KMS-11 (cell line): ENCODE measurements around the gene IGF1.

Experiments used
- H2AFZ ChIP-seq: fragments of 200-600 bp; sonication (generic); 2 replicates; pipeline ENCODE4 v1.6.1; 2016; ENCODE audit warnings: antibody characterized with exemption, mixed run types, low read depth
- H3K27ac ChIP-seq: fragments of 200-600 bp; sonication (generic); 2 replicates; pipeline ENCODE4 v1.6.1; 2016; ENCODE audit warnings: mild to moderate bottlenecking, mixed run types
- H3K27me3 ChIP-seq: fragments of 200-600 bp; sonication (generic); 2 replicates; pipeline ENCODE4 v1.6.1; 2017; ENCODE audit warnings: mild to moderate bottlenecking, low read depth, mixed run types, moderate library complexity; ENCODE audit not compliant: insufficient read depth
- H3K36me3 ChIP-seq: fragments of 200-600 bp; sonication (generic); 2 replicates; pipeline ENCODE4 v1.6.1; 2017; ENCODE audit warnings: mild to moderate bottlenecking, mixed run types; ENCODE audit not compliant: insufficient read depth
- H3K4me1 ChIP-seq: fragments of 200-600 bp; sonication (generic); 2 replicates; pipeline ENCODE4 v1.6.1; 2016; ENCODE audit warnings: mild to moderate bottlenecking, low read depth, mixed run types; ENCODE audit not compliant: poor library complexity, severe bottlenecking
- H3K4me2 ChIP-seq: fragments of 200-600 bp; sonication (generic); 2 replicates; pipeline ENCODE4 v1.7.0; 2016; ENCODE audit warnings: mild to moderate bottlenecking, mixed run types
- H3K4me3 ChIP-seq: fragments of 200-600 bp; sonication (generic); IDR thresholded peaks from 2 replicates; pipeline ENCODE4 v1.6.1; 2017; ENCODE audit warnings: low read depth, low read length, mixed read lengths; ENCODE audit not compliant: insufficient read depth
- H3K79me2 ChIP-seq: fragments of 200-600 bp; sonication (generic); 2 replicates; pipeline ENCODE4 v1.6.1; 2016; ENCODE audit warnings: low read depth, mixed run types; ENCODE audit not compliant: insufficient read depth
- H3K9ac ChIP-seq: fragments of 200-600 bp; sonication (generic); 2 replicates; pipeline ENCODE4 v1.6.1; 2016; ENCODE audit warnings: mild to moderate bottlenecking, mixed run types
- H4K20me1 ChIP-seq: fragments of 200-600 bp; sonication (generic); 2 replicates; pipeline ENCODE4 v1.6.1; 2016; ENCODE audit warnings: mild to moderate bottlenecking, mixed run types; ENCODE audit not compliant: insufficient read depth
- TF ChIP-seq, protein P1 (sequence below): fragments of 200-600 bp; sonication (generic); conservative IDR thresholded peaks from 2 replicates; pipeline ENCODE4 v1.6.1; 2017; ENCODE audit warnings: low read depth, mild to moderate bottlenecking, antibody characterized with exemption, low read length, moderate library complexity, mixed read lengths

IGF1 gene

DNA sequence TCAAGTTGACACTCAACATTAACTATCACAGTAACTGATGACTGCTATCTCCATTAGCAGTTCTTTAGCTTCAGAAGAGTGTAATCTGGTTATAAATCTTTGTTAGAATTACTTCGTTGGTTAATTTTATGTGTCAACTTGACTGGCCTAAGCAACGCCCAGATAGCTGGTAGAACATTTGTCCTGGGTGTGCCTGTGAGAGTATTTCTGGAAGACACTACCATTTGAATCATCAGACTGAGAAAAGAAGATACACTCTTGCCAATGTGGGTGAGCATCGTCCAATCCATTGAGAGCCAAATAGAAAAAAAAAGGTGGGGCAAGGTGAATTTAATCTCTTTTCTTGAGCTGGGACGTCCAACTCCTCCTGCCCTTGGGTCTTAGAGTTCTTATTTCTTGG lies 129.0 kb downstream of the IGF1 start:
- Histone ChIP-seq H3K79me2 (no peaks in the 10 kb centered on the region), H3K27ac (no peak overlapping the region), H2AFZ (no peak overlapping the region), H3K36me3 (no peaks in the 10 kb centered on the region), H3K27me3 (no peaks in the 10 kb centered on the region), H3K9ac (no peak overlapping the region), H4K20me1 (no peaks in the 10 kb centered on the region), H3K4me2 (no peak overlapping the region), H3K4me3 (no peak overlapping the region), H3K4me1 (no peaks in the 10 kb centered on the region)
- TF ChIP-seq, protein P1, sequence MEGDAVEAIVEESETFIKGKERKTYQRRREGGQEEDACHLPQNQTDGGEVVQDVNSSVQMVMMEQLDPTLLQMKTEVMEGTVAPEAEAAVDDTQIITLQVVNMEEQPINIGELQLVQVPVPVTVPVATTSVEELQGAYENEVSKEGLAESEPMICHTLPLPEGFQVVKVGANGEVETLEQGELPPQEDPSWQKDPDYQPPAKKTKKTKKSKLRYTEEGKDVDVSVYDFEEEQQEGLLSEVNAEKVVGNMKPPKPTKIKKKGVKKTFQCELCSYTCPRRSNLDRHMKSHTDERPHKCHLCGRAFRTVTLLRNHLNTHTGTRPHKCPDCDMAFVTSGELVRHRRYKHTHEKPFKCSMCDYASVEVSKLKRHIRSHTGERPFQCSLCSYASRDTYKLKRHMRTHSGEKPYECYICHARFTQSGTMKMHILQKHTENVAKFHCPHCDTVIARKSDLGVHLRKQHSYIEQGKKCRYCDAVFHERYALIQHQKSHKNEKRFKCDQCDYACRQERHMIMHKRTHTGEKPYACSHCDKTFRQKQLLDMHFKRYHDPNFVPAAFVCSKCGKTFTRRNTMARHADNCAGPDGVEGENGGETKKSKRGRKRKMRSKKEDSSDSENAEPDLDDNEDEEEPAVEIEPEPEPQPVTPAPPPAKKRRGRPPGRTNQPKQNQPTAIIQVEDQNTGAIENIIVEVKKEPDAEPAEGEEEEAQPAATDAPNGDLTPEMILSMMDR: no peak

DNA sequence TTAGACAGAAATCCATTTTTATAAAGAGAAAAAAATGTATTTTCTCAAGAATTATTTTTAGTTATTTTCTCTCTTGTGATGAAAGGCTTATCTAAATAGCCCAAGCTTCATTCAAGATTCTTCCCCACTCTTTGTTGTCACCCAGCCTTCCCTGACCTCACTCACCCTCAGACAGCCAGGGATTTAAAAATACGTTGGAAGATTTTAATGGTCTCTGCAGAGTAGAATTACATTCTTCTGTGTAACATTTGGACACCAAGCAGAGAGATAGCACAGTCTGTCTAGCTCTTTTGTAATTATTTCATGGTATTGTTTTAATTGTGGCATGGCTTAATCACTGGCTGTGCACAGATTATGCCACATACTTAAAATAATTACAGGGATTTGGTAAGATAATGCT lies 130.3 kb downstream of the IGF1 start:
- Histone ChIP-seq H3K27ac (no peak overlapping the region), H3K79me2 (no peaks in the 10 kb centered on the region), H2AFZ (no peak overlapping the region), H3K4me2 (no peak overlapping the region), H3K4me3 (no peak overlapping the region), H3K27me3 (no peaks in the 10 kb centered on the region), H3K4me1 (no peaks in the 10 kb centered on the region), H3K36me3 (no peaks in the 10 kb centered on the region), H4K20me1 (no peaks in the 10 kb centered on the region), H3K9ac (no peak overlapping the region)
- TF ChIP-seq, protein P1: no peak

DNA sequence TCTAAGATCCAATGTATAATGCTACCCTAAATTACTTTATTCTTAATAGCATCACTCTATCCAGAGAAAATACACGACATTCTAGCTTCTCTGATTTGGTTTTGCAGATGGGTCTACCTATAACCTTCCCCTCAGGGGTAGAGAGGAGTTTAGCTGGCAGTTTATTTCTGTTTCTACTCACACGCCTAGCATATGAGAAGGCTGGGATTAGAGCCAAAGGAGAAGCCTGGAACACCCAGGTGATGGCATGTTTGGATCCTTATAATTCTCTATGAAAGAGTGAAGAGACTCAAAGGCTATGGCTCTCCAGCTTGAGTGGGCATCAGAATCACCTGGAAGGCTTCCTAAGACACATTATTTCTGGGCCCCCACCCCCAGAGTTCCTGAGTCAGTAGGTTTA lies 131.3 kb downstream of the IGF1 start:
- TF ChIP-seq, protein P1: no peak
- Histone ChIP-seq H3K4me1 (no peaks in the 10 kb centered on the region), H3K79me2 (no peaks in the 10 kb centered on the region), H3K27ac (no peak overlapping the region), H3K4me2 (no peak overlapping the region), H3K9ac (no peak overlapping the region), H2AFZ (no peak overlapping the region), H3K4me3 (no peak overlapping the region), H3K36me3 (no peaks in the 10 kb centered on the region), H4K20me1 (no peaks in the 10 kb centered on the region), H3K27me3 (no peaks in the 10 kb centered on the region)

DNA sequence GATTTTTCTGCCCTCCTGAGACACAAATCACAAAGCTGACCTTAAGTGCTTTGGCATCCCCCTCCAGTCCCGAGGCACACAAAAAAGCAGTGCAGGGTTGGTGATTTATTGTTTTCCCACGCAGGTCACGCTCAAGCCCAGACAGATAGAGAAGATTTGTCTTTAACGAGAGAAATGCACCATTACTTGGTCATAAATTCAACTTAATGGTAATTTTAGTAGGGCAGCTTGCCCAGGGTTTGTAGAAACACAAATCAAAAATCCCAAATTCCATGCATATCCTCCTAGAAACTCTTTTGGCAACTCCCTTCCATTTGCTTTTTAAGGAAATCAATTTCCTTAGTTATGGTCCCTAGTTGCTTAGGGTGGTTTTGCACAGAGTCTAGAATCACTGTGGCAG lies 132.6 kb downstream of the IGF1 start:
- no peaks in the 10 kb centered on the region for H3K27me3 ChIP-seq
- no peaks in the 10 kb centered on the region for H3K79me2 ChIP-seq
- no peak overlapping the region for H3K27ac ChIP-seq
- no peaks in the 10 kb centered on the region for H4K20me1 ChIP-seq
- no peak overlapping the region for H3K4me2 ChIP-seq
- TF ChIP-seq, protein P1: no peak
- no peaks in the 10 kb centered on the region for H3K4me1 ChIP-seq
- H3K9ac ChIP-seq: no peak overlapping the region
- no peak overlapping the region for H2AFZ ChIP-seq
- H3K4me3 ChIP-seq: no peak overlapping the region
- no peaks in the 10 kb centered on the region for H3K36me3 ChIP-seq
